Measurements from ENCODE around the gene DLGAP1.

The DLGAP1 gene

DNA sequence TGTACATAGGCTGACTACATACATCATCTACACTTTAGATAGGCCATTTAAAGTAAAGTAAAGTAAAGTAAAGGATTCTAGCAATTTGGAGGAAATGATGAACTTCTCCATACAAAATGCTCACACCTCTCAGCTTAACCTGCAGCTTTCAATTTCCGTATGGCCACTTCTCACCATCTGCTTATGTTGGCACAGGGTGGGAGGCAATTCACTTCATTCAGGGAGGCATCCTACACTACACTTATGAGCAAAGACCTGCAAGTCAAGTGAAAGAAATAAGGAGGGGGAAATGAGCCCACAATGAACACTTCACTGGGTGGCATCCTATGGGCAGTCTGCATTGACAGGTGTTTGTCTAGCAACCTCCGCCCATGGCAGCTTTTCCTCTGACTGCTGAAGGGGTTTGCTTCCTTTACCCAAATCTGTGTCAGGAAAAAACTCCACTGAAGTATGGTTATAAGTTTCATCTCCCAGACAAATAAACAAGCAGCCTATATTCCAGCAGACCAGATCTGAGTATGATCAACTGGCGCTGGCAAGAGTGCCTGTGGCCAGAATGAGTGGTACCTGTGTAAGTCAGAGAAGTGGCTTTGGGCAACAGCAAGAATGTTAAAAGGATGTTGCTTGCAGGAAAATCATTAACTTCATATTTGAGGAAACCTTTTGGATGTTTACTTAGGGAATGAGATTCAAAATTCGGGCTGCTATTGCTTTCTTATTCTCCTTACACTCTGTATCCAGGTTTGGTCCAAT is 556.1 kb downstream of the DLGAP1 start:
- DNase-seq (ENCODE audit: low spot score) = no peak

DNA sequence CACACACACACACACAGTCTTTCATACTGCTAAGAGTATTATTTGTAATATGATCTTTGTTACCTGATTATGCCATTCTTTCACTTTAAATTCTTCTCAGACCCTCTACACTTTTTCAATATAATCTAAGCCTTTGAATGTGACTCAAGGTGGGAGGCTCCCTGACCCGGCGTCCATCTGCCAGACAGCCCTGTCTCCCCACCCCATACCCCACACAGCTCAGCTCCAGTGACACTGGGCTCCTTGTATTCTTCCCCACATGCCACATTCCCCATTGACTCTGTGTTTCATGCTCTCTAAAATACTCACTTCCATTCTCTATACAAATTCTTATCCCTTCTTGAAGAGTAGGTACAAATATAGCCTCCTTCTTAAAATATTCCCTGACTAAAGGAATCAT is 563.0 kb downstream of the DLGAP1 start:
- no peak for DNase-seq (ENCODE audit: low spot score)

GRCh38 chr18:3891245-3891644 is 563.9 kb downstream of the DLGAP1 start:
- no peak for DNase-seq (ENCODE audit: low spot score)

- DNase-seq (ENCODE audit: low spot score) = no peak
Observed at GRCh38 chr18:3889803-3890202, 565.3 kb downstream of the DLGAP1 start.

DNA sequence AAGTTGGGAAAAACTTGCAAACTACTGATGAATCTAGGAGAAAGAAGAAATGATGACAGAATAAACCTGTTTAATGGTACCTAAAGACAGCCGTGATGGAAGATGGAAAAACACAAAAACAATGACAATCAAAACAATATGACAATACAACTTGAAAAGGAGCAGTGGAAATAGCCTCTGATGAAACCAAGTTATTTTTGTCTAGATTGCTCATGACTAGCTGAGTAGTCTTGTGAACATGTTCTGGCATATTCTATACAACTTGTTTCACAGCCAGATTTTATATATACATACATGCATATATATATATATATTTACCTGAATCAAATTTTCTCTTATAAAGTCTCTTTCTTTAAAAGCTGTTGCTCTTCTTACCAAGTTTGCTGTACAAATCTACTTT is 566.0 kb downstream of the DLGAP1 start:
- no peak for DNase-seq (ENCODE audit: low spot score)

- no peak for DNase-seq (ENCODE audit: low spot score)
Observed at GRCh38 chr18:3886575-3887322, 568.4 kb downstream of the DLGAP1 start.

DNA sequence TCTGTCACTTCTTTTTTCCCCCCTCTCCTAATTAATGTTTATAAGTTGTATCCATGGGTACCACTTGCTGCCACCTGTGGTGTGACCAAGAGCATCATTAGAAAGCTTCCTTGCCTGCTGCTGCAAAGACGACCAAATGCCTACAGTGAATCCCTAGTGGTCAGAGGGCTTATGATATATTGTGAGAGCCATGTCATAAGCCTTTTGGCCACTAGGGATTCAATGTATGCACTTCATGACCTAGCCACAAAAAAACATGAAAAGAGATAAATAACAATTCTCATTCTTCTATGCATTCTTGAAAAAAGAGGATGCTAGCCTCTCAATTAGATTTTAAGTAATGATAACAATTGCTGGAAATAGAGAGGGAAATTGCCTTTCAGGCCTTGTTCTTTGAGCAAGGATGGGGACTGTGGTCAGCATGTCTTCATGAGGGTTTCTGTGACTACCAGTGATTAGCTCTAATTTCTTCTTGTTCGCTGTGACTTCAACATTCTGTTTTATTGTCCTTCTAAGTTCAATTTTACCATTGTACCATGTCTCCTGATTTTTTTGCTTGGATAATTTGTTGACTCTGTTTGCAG is 569.8 kb downstream of the DLGAP1 start:
- DNase-seq (ENCODE audit: low spot score) = no peak

GRCh38 chr18:3879836-3880120 is 575.3 kb downstream of the DLGAP1 start:
- no peak for DNase-seq (ENCODE audit: low spot score)

- no peak for DNase-seq (ENCODE audit: low spot score)
Observed at GRCh38 chr18:3879114-3879835, 575.8 kb downstream of the DLGAP1 start.

DNA sequence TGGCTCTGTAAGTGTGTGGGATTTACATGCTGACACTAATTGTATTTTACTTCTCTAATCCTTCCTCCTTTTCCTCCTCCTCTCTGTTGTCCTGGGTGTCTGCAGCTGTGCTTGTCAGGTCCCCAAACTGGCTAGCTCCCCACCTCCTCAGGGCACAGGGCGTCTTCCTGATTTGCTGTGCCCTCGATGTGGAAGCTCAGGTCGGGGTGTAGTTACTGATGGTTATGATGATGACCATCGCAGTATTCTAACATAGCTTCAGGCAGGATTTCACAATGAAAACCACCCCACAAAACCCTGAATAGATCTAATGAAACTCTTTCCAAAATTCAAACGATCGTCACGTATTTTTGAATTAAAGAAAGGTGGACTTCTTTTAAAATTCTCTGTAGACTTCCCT is 576.7 kb downstream of the DLGAP1 start:
- no peak for DNase-seq (ENCODE audit: low spot score)

GRCh38 chr18:3877678-3878077 is 577.4 kb downstream of the DLGAP1 start:
- DNase-seq (ENCODE audit: low spot score) = no peak

DNA sequence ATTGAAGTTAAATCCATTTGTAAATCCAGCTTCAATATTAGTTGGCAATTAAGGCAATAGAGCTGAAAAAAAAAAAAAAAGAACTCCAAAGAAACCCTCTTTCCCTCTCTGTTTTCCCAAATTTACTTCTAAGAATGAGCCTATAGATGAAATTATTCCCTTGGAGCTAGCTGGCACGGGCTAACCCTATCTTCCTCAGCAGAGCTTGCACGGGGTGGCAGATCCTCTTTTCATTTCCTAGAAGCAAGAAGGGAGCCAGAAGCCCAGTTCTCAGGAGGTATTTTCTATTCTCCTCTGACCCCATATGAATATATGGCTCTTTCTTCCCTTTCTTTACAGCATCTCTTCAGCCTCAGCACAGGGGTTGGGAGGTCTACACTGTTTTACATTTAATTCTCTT is 579.1 kb downstream of the DLGAP1 start:
- no peak for DNase-seq (ENCODE audit: low spot score)

DNA sequence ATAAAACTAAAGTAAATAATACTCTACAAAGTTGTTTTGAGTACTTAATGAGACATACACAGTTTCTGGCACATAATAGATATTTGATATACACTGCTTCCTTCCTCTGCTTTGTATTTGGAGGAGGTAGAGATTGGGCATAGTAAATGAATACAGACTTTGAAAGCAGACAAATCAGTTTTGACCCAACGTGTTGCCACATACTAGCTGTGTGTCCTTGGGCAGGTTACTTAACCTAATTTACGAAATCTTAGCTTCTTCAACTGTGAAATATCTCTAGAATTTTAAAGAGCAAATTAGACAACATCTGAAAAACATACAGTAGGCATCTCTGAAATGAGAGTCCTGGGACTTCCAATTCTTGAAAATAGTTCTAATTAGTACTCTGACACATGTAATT is 579.7 kb downstream of the DLGAP1 start:
- no peak for DNase-seq (ENCODE audit: low spot score)

DNA sequence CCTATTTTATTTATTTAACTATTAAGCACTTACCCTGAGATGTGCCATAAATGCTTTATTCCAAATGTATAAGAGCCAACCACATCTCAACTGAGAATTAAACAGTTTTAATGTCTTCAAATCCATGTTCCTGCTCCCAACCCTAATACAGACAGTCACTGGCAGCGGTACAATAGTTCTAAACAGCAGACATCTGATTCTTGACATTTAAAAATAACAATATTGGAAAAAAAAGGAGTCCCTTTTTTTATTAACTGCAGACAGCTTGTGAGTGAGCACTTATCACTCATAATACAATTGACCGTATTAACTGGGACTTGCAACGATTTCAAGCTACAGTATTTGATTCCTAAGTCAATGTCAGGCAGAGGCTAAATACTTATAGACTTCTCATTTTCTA is 580.5 kb downstream of the DLGAP1 start:
- no peak for DNase-seq (ENCODE audit: low spot score)

- DNase-seq (ENCODE audit: low spot score) = no peak
Observed at GRCh38 chr18:3874125-3874524, 581.0 kb downstream of the DLGAP1 start.

- no peak for DNase-seq (ENCODE audit: low spot score)
Observed at GRCh38 chr18:3873698-3874097, 581.4 kb downstream of the DLGAP1 start.

GRCh38 chr18:3873211-3873610 is 581.9 kb downstream of the DLGAP1 start:
- DNase-seq (ENCODE audit: low spot score) = no peak

- DNase-seq (ENCODE audit: low spot score) = no peak
Observed at GRCh38 chr18:3872641-3873040, 582.5 kb downstream of the DLGAP1 start.

DNA sequence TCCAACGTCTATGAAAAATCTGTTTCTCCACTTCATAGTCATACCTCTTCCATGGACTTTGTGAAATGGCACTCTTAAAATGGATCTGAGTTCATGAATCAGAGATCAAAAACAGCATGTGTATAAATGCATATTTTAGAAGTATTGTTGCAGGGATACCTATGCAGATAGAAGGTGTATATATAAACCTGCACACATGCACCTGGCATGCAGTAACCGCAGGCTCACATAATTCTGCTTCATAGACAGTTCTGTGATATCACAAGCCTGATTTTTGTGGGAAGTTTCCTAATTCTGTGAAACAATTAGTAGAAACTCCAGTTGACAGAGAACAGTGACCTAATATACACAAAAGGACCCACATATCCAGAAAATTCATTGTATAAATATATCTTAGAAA is 583.4 kb downstream of the DLGAP1 start:
- DNase-seq (ENCODE audit: low spot score) = no peak

GRCh38 chr18:3870914-3871313 is 584.2 kb downstream of the DLGAP1 start:
- no peak for DNase-seq (ENCODE audit: low spot score)

- peak; percentile 64 for DNase-seq (ENCODE audit: low spot score)
Observed at GRCh38 chr18:3869848-3870247, 585.3 kb downstream of the DLGAP1 start.

GRCh38 chr18:3867864-3868311 is 587.2 kb downstream of the DLGAP1 start:
- DNase-seq (ENCODE audit: low spot score) = no peak

DNA sequence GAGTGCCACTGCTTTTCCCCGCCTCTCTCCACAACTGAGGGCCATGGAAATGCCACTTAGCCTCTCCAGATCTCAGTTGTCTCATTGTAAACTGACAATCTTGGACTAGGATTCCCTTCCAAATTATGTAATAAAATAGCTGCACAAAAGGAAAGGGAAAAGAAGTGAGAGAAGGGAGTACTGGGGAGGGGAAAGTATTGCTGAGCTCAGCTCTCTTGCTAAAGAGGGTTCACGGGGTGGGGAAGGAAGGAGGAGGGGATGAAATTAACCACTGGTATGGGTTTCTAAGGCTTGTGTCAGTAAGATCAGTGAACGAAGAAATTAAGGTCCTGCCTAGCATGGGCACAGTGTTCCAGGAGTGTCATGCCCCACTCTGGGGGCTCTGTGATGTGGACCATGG is 587.9 kb downstream of the DLGAP1 start:
- DNase-seq (ENCODE audit: low spot score) = no peak

Measured in kidney capillary endothelial cell (primary cell).